Caco-2 (cell line): ENCODE data around the gene CAPZB. TPM values are rescaled to one million over a fixed set of nuclear protein-coding genes. Genes with fewer than 3 reads are reported as not detected.

Experiments used
- BruUV-seq: library from RNA; stranded (reverse); fragments of 400-500 nt; replicated peaks from 2 replicates; lab custom pipeline; 2021; lab: Mats Ljungman, UMichigan
- CTCF ChIA-PET: fragments of 300-600 bp; sonication (Branson Sonifier 250); formaldehyde crosslinking; loops from one replicate; lab custom pipeline; 2022; ENCODE audit warnings: antibody characterized with exemption; lab: Charles Lee
- POLR2A ChIA-PET: fragments of 300-600 bp; sonication (Branson Sonifier 250); formaldehyde crosslinking; loops from one replicate; lab custom pipeline; 2022; ENCODE audit warnings: antibody characterized with exemption; lab: Charles Lee
- DNase-seq, 2 experiments: peaks; one replicate each; pipeline versions ENCODE4 v3.0.0 to v3.0.0-alpha.2; 2020 to 2022
- H3K27me3 ChIP-seq: replicated peaks from 2 replicates; pipeline ENCODE4 v1.6.0; 2011; ENCODE audit warnings: low read length; ENCODE audit not compliant: control insufficient read depth, insufficient read depth
- H3K36me3 ChIP-seq: 2 replicates; pipeline ENCODE4 v1.5.1; 2011; ENCODE audit warnings: low read length; ENCODE audit not compliant: control insufficient read depth, insufficient read depth
- H3K4me1 ChIP-seq: fragments of 250-450 bp; sonication (Bioruptor Pico); 2 replicates; pipeline ENCODE4 v1.5.1; 2020; ENCODE audit warnings: mild to moderate bottlenecking
- H3K4me3 ChIP-seq: 2 replicates; pipeline ENCODE4 v1.5.1; 2011; ENCODE audit warnings: low read depth, mild to moderate bottlenecking, control low read depth, low read length
- H3K9me3 ChIP-seq: fragments of 250-450 bp; sonication (Bioruptor Pico); 2 replicates; pipeline ENCODE4 v1.5.1; 2020; ENCODE audit warnings: mild to moderate bottlenecking, moderate library complexity
- H3K27ac Mint-ChIP-seq: one replicate; pipeline ENCODE4 v1.8.0; 2022; ENCODE audit warnings: mixed read lengths; ENCODE audit not compliant: unreplicated experiment
- H3K27me3 Mint-ChIP-seq: one replicate; pipeline ENCODE4 v1.8.0; 2022; ENCODE audit warnings: mixed read lengths; ENCODE audit not compliant: insufficient read depth, unreplicated experiment
- H3K36me3 Mint-ChIP-seq: one replicate; pipeline ENCODE4 v1.8.0; 2022; ENCODE audit warnings: mild to moderate bottlenecking, mixed read lengths; ENCODE audit not compliant: insufficient read depth, unreplicated experiment
- H3K4me1 Mint-ChIP-seq: one replicate; pipeline ENCODE4 v1.8.0; 2022; ENCODE audit warnings: low read depth, mixed read lengths; ENCODE audit not compliant: unreplicated experiment
- H3K4me3 Mint-ChIP-seq: one replicate; pipeline ENCODE4 v1.8.0; 2022; ENCODE audit warnings: mild to moderate bottlenecking, moderate library complexity, mixed read lengths; ENCODE audit not compliant: unreplicated experiment
- H3K9me3 Mint-ChIP-seq: one replicate; pipeline ENCODE4 v1.8.0; 2022; ENCODE audit warnings: mixed read lengths; ENCODE audit not compliant: unreplicated experiment
- intact Hi-C: fragments of 100-400 bp; cut with micrococcal nuclease; formaldehyde crosslinking; loops from one replicate; pipeline ENCODE4 v1.10.0; 2022; ENCODE audit not compliant: unreplicated experiment
- total RNA-seq: library from RNA; stranded (reverse); gene quantifications from 2 replicates; pipeline ENCODE4 v1.2.3, GENCODE V29; 2022
- TF ChIP-seq, protein P1 (sequence below), 2 experiments: fragments of 200-600 bp in 1 of 2; IDR thresholded peaks; 1 replicate in 1 of 2; 2 replicates in 1 of 2; pipeline versions ENCODE4 v1.5.1 to v1.8.0; 2011 to 2022; ENCODE audit warnings: antibody characterized with exemption in 1 of 2, control low read depth in 1 of 2, inconsistent platforms in 1 of 2, low read depth in 1 of 2, low read length in 1 of 2, mild to moderate bottlenecking in 1 of 2, moderate library complexity in 1 of 2; ENCODE audit not compliant: insufficient read depth in 1 of 2, severe bottlenecking in 1 of 2, unreplicated experiment in 1 of 2

Gene CAPZB
- total RNA-seq, 1 experiment from 2014 or later, result 205 TPM

- TF ChIP-seq, protein P1, sequence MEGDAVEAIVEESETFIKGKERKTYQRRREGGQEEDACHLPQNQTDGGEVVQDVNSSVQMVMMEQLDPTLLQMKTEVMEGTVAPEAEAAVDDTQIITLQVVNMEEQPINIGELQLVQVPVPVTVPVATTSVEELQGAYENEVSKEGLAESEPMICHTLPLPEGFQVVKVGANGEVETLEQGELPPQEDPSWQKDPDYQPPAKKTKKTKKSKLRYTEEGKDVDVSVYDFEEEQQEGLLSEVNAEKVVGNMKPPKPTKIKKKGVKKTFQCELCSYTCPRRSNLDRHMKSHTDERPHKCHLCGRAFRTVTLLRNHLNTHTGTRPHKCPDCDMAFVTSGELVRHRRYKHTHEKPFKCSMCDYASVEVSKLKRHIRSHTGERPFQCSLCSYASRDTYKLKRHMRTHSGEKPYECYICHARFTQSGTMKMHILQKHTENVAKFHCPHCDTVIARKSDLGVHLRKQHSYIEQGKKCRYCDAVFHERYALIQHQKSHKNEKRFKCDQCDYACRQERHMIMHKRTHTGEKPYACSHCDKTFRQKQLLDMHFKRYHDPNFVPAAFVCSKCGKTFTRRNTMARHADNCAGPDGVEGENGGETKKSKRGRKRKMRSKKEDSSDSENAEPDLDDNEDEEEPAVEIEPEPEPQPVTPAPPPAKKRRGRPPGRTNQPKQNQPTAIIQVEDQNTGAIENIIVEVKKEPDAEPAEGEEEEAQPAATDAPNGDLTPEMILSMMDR (IDR thresholded peaks at IDR 0.05; ENCODE audit: insufficient read depth in 1 of 2, low read depth in 1 of 2, low read length in 1 of 2, severe bottlenecking in 1 of 2, unreplicated experiment in 1 of 2), result peak in 1 of 2 experiments; percentile 7
- H3K9me3 Mint-ChIP-seq, result no peaks in the 10 kb centered on the region
- Histone ChIP-seq H3K4me3 (no peak overlapping the region), H3K27me3 (no peaks in the 10 kb centered on the region), H3K4me1 (no peaks in the 10 kb centered on the region), H3K9me3 (no peaks in the 10 kb centered on the region), H3K36me3 (no peaks in the 10 kb centered on the region; the same call in none of the 2 replicates)
- H3K27ac Mint-ChIP-seq, result no peak overlapping the region
- no peak for DNase-seq
- no TSS peak for BruUV-seq
- ChIA-PET CTCF (interaction anchor here (0.9 to 1.3 kb wide), 2 partner anchors 19 to 35 kb away, joined by 3 to 4 read pairs; no protein-coding TSS in a partner anchor), POLR2A (no interaction called here)
- H3K4me1 Mint-ChIP-seq, result peaks cover 16% of the 10 kb centered on the region
- no peak overlapping the region for H3K4me3 Mint-ChIP-seq
- peaks cover 12% of the 10 kb centered on the region for H3K36me3 Mint-ChIP-seq
- intact Hi-C loops, result no loop called here
- H3K27me3 Mint-ChIP-seq, result no peaks in the 10 kb centered on the region
Measured at GRCh38 chr1:19410393-19410792, 74.9 kb downstream of the CAPZB start.

- H3K27ac Mint-ChIP-seq, result no peak overlapping the region
- no peaks in the 10 kb centered on the region for H3K4me1 ChIP-seq
- H3K36me3 Mint-ChIP-seq, result peaks cover 19% of the 10 kb centered on the region
- ChIA-PET POLR2A (no interaction called here), CTCF (interaction anchor here (0.6 to 1.3 kb wide), 3 partner anchors 18 to 241 kb away, joined by 3 to 4 read pairs (median 3); no protein-coding TSS in a partner anchor)
- peaks cover 16% of the 10 kb centered on the region for H3K4me1 Mint-ChIP-seq
- no TSS peak for BruUV-seq
- H3K36me3 ChIP-seq, result no peaks in the 10 kb centered on the region; the same call in none of the 2 replicates
- no peaks in the 10 kb centered on the region for H3K27me3 Mint-ChIP-seq
- H3K9me3 Mint-ChIP-seq, result no peaks in the 10 kb centered on the region
- TF ChIP-seq, protein P1 (IDR thresholded peaks at IDR 0.05; ENCODE audit: insufficient read depth in 1 of 2, low read depth in 1 of 2, low read length in 1 of 2, severe bottlenecking in 1 of 2, unreplicated experiment in 1 of 2), result no peak
- no peak overlapping the region for H3K4me3 ChIP-seq
- no peak for DNase-seq
- intact Hi-C loops, result no loop called here
- no peak overlapping the region for H3K4me3 Mint-ChIP-seq
- no peaks in the 10 kb centered on the region for H3K9me3 ChIP-seq
- H3K27me3 ChIP-seq, result no peaks in the 10 kb centered on the region
Measured at GRCh38 chr1:19409477-19410341, 75.6 kb downstream of the CAPZB start.

DNA sequence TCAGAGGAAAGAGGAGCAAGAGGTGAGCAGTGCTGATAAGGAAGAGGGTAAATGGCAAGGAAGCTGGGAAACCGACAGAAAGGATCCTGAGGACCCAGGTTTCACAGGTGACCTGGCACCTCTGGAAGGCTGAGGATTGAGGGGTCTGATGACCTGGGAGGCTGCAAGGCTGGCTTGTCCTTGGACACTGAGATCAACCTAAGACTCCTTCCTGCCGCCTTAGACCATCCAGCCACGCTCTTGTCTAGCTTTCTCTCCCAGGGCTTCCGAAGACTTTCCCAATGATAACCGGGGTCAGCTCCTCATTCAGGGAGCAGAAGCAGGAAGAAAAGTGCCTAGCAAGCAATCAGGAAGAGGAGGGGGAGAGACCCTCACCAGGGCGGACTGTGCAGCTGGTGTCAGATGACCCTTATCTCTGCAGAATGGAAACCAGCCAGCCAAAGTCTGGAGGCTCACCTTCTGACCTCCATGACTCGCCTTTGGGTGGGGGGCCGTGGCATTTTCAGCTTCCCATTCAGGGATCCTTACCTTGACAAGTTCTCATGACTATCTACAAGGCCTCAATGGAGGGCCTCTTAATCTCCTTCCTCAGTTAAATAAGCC lies 77.7 kb downstream of the CAPZB start:
- TF ChIP-seq, protein P1 (IDR thresholded peaks at IDR 0.05; ENCODE audit: insufficient read depth in 1 of 2, low read depth in 1 of 2, low read length in 1 of 2, severe bottlenecking in 1 of 2, unreplicated experiment in 1 of 2), result no peak
- CTCF ChIA-PET, result interaction anchor here (0.8 kb wide), 1 partner anchor 15 kb away, joined by 3 read pairs; no protein-coding TSS in a partner anchor
- Mint-ChIP-seq H3K4me1 (peaks cover 16% of the 10 kb centered on the region), H3K27ac (peak overlapping the region; percentile 74), H3K36me3 (peaks cover 33% of the 10 kb centered on the region), H3K27me3 (no peaks in the 10 kb centered on the region), H3K9me3 (no peaks in the 10 kb centered on the region), H3K4me3 (no peak overlapping the region)
- Histone ChIP-seq H3K9me3 (no peaks in the 10 kb centered on the region), H3K4me1 (no peaks in the 10 kb centered on the region), H3K36me3 (no peaks in the 10 kb centered on the region; the same call in none of the 2 replicates), H3K27me3 (no peaks in the 10 kb centered on the region), H3K4me3 (no peak overlapping the region)
- no TSS peak for BruUV-seq
- DNase-seq, result no peak
- intact Hi-C loops, result no loop called here
- POLR2A ChIA-PET, result interaction anchor here (0.6 kb wide), 1 partner anchor 79 kb away, joined by 4 read pairs; no protein-coding TSS in a partner anchor
